Activated naive CD8-positive, alpha-beta T cell treated with anti-CD3 and anti-CD28 coated beads, Interleukin-2, amount 50 U/mL, for 24 hours (primary cell): ENCODE measurements around the gene TRIM61.
"Not testable (repeated sequence)": the region's sequence is repeated elsewhere in the genome, so short reads cannot be mapped to it uniquely, and the experiment has no call there.

Experiments
- ATAC-seq: fragments of 150-1000 bp; cut with Tn5 transposase; one replicate; pipeline ENCODE4 v1.10.0; 2021
- DNase-seq: peaks from one replicate; pipeline ENCODE4 v3.0.0; 2021
- H3K27ac Mint-ChIP-seq: one replicate; pipeline ENCODE4 v1.8.0; 2021; ENCODE audit warnings: mild to moderate bottlenecking, mixed read lengths
- H3K27me3 Mint-ChIP-seq: one replicate; pipeline ENCODE4 v1.8.0; 2021; ENCODE audit warnings: mixed read lengths
- H3K36me3 Mint-ChIP-seq: one replicate; pipeline ENCODE4 v1.8.0; 2021; ENCODE audit warnings: low read depth, mixed read lengths
- H3K4me1 Mint-ChIP-seq: one replicate; pipeline ENCODE4 v1.8.0; 2021; ENCODE audit warnings: mixed read lengths
- H3K4me3 Mint-ChIP-seq: one replicate; pipeline ENCODE4 v1.8.0; 2021; ENCODE audit warnings: mild to moderate bottlenecking, moderate library complexity, mixed read lengths
- H3K9me3 Mint-ChIP-seq: one replicate; pipeline ENCODE4 v1.8.0; 2021; ENCODE audit warnings: mixed read lengths

The TRIM61 gene

GRCh38 chr4:164946810-164947209 is 30.6 kb downstream of the TRIM61 start:
- ATAC-seq (no peak), DNase-seq (no peak)
- Mint-ChIP-seq H3K27me3 (peaks cover 11% of the 10 kb centered on the region), H3K27ac (no peak overlapping the region), H3K4me1 (no peaks in the 10 kb centered on the region), H3K36me3 (no peaks in the 10 kb centered on the region), H3K4me3 (no peak overlapping the region), H3K9me3 (no peaks in the 10 kb centered on the region)

- Mint-ChIP-seq H3K27me3 (peaks cover 4% of the 10 kb centered on the region), H3K36me3 (no peaks in the 10 kb centered on the region), H3K4me1 (no peaks in the 10 kb centered on the region), H3K27ac (no peak overlapping the region), H3K4me3 (no peak overlapping the region), H3K9me3 (no peaks in the 10 kb centered on the region)
- ATAC-seq (no peak), DNase-seq (no peak)
Observed at GRCh38 chr4:164945146-164945545, 32.3 kb downstream of the TRIM61 start.

DNA sequence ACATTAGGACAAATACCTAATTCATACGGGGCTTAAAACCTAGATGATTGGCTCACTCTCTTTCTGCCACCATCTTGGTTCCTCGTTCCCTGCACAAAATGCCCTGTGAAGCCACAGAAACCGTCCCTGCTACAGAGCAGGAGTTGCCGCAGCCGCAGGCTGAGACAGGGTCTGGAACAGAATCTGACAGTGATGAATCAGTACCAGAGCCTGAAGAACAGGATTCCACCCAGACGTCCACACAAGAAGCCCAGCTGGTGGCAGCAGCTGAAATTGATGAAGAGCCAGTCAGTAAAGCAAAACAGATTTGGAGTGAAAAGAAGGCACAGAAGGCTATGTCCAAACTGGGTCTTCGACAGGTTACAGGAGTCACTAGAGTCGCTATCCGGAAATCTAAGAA is 34.3 kb downstream of the TRIM61 start:
- DNase-seq (no peak), ATAC-seq (no peak)
- Mint-ChIP-seq H3K27ac (no peak overlapping the region), H3K36me3 (no peaks in the 10 kb centered on the region), H3K4me1 (no peaks in the 10 kb centered on the region), H3K27me3 (peaks cover 7% of the 10 kb centered on the region), H3K4me3 (no peak overlapping the region), H3K9me3 (no peaks in the 10 kb centered on the region)

GRCh38 chr4:164937576-164938270 is 39.7 kb downstream of the TRIM61 start:
- ATAC-seq = no peak
- H3K36me3 Mint-ChIP-seq = no peaks in the 10 kb centered on the region
- no peaks in the 10 kb centered on the region for H3K9me3 Mint-ChIP-seq

GRCh38 chr4:164935865-164936606 is 41.4 kb downstream of the TRIM61 start:
- not testable (repeated sequence) for H3K27ac Mint-ChIP-seq, H3K9me3 Mint-ChIP-seq

More at GRCh38 chr4:164937576-164938270, 39.7 kb downstream of the TRIM61 start:
- Mint-ChIP-seq H3K27ac (no peak overlapping the region), H3K4me1 (no peaks in the 10 kb centered on the region), H3K27me3 (peaks cover 10% of the 10 kb centered on the region), H3K4me3 (no peak overlapping the region)
- no peak for DNase-seq

DNA sequence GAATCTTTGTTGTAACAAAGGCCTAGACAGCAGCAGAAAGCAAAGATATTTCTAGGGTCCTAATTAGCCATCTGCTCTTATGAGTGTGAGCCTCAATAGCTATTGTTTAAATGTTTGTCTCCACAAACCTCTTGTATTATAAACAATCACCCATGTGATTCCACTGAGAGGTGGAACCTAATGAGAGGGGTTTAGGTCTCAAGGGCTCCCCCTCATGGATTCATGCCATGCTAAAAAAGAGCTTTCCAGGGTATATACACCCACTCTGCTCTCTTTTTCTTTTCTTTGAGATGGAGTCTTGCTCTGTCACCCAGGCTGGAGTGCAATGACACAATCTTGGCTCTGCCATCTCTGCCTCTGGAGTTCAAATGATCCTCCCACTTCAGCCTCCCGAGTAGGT is 42.1 kb downstream of the TRIM61 start:
- Mint-ChIP-seq H3K9me3 (no peaks in the 10 kb centered on the region), H3K36me3 (no peaks in the 10 kb centered on the region), H3K4me3 (no peak overlapping the region), H3K27me3 (peaks cover 10% of the 10 kb centered on the region), H3K4me1 (no peaks in the 10 kb centered on the region), H3K27ac (no peak overlapping the region)
- DNase-seq (no peak), ATAC-seq (no peak)

More at GRCh38 chr4:164935865-164936606, 41.4 kb downstream of the TRIM61 start:
- not testable (repeated sequence) for DNase-seq, H3K4me3 Mint-ChIP-seq, H3K27me3 Mint-ChIP-seq, H3K4me1 Mint-ChIP-seq, H3K36me3 Mint-ChIP-seq, ATAC-seq

DNA sequence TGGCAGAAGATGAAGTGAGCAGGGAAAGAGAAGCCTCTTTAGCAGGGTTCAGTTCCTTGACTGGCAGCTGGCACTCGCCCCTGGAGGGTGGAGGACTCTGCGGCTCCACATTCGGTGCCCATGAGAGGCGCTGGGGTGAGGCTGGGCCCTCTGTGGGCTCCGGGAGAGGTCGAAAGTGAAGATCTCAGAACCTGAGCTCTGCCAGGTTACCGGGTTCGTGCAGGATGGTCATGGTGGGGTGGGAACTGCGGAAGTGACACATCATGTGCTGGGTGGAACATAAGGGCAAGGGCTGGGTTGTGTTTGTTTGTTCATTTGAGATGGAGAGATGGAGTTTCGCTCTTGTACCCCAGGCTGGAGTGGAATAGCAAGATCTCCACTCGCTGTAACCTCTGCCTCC is 44.2 kb downstream of the TRIM61 start:
- H3K4me3 Mint-ChIP-seq = no peak overlapping the region
- no peaks in the 10 kb centered on the region for H3K36me3 Mint-ChIP-seq
- no peaks in the 10 kb centered on the region for H3K9me3 Mint-ChIP-seq
- H3K27ac Mint-ChIP-seq = no peak overlapping the region
- no peak for DNase-seq
- ATAC-seq = no peak
- peaks cover 4% of the 10 kb centered on the region for H3K27me3 Mint-ChIP-seq
- no peaks in the 10 kb centered on the region for H3K4me1 Mint-ChIP-seq

GRCh38 chr4:164931551-164932324 is 45.7 kb downstream of the TRIM61 start:
- no peak overlapping the region for H3K27ac Mint-ChIP-seq
- peaks cover 4% of the 10 kb centered on the region for H3K27me3 Mint-ChIP-seq
- no peaks in the 10 kb centered on the region for H3K9me3 Mint-ChIP-seq
- no peak for ATAC-seq
- no peaks in the 10 kb centered on the region for H3K4me1 Mint-ChIP-seq
- no peak for DNase-seq
- no peak overlapping the region for H3K4me3 Mint-ChIP-seq
- H3K36me3 Mint-ChIP-seq = no peaks in the 10 kb centered on the region

- Mint-ChIP-seq H3K36me3 (no peaks in the 10 kb centered on the region), H3K4me3 (no peak overlapping the region), H3K27ac (no peak overlapping the region), H3K9me3 (no peaks in the 10 kb centered on the region), H3K4me1 (no peaks in the 10 kb centered on the region), H3K27me3 (peaks cover 6% of the 10 kb centered on the region)
- ATAC-seq (no peak), DNase-seq (no peak)
Observed at GRCh38 chr4:164930647-164931046, 46.8 kb downstream of the TRIM61 start.

DNA sequence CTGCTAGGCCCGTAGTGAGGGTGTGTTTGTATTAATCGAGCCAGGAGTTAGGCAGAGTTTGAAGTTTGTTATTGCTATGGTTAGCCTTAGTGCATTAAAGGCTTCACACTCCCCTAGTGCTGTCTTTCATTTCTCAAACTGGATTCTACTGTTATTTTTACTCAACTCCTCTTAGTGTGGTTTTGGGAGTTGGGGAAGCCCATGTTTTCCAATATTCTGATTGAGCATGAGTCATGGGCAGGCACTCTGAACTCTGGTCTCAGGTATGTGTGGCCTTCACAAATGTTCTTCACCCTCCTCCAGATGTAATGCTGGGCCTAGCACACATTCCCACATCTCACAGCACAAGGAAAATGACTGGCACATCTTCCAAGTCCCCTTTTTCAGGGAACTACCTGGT is 50.4 kb downstream of the TRIM61 start:
- not testable (repeated sequence) for H3K36me3 Mint-ChIP-seq, H3K4me1 Mint-ChIP-seq, ATAC-seq, H3K4me3 Mint-ChIP-seq, H3K27me3 Mint-ChIP-seq, H3K27ac Mint-ChIP-seq, DNase-seq, H3K9me3 Mint-ChIP-seq

GRCh38 chr4:164926301-164926700 is 51.2 kb downstream of the TRIM61 start:
- ATAC-seq (no peak), DNase-seq (no peak)
- H3K36me3 Mint-ChIP-seq = no peaks in the 10 kb centered on the region
- H3K9me3 Mint-ChIP-seq = no peaks in the 10 kb centered on the region
- no peak overlapping the region for H3K4me3 Mint-ChIP-seq
- peaks cover 2% of the 10 kb centered on the region for H3K27me3 Mint-ChIP-seq
- no peak overlapping the region for H3K27ac Mint-ChIP-seq
- H3K4me1 Mint-ChIP-seq = no peaks in the 10 kb centered on the region

DNA sequence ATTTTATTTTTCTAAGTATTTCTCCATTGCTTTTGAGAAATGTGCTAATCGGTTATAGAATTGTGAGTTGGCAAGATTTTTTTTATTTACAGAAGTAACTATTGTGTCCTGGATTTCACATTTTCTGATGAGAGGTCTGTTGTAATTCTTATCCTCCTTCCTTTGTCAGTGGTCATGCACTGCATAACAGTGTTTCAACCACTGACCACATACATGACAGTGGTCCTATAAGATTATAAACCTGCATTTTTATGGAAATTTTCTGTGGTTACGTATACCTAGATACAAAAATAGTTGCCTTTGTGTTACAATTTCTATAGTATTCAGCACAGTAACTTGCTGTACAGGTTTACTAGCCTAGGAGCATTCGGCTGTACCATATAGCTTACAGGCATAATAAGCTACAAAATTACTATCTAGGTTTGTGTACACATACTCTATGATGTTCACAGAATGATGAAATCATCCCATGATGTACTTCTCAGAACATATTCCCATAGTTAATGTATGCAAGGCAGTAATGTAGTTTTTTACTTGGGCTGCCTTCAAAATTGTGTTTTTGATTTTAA is 52.7 kb downstream of the TRIM61 start:
- Mint-ChIP-seq H3K36me3 (no peaks in the 10 kb centered on the region), H3K4me1 (no peaks in the 10 kb centered on the region), H3K27ac (no peak overlapping the region), H3K4me3 (no peak overlapping the region), H3K9me3 (no peaks in the 10 kb centered on the region), H3K27me3 (peaks cover 2% of the 10 kb centered on the region)
- no peak for DNase-seq
- no peak for ATAC-seq

GRCh38 chr4:164918956-164919355 is 58.5 kb downstream of the TRIM61 start:
- DNase-seq = no peak
- Mint-ChIP-seq H3K27ac (no peak overlapping the region), H3K36me3 (no peaks in the 10 kb centered on the region), H3K4me3 (no peak overlapping the region), H3K27me3 (no peaks in the 10 kb centered on the region), H3K9me3 (no peaks in the 10 kb centered on the region), H3K4me1 (no peaks in the 10 kb centered on the region)
- ATAC-seq = no peak
